Measurements from ENCODE around the gene OR5H14.

Gene OR5H14

DNA sequence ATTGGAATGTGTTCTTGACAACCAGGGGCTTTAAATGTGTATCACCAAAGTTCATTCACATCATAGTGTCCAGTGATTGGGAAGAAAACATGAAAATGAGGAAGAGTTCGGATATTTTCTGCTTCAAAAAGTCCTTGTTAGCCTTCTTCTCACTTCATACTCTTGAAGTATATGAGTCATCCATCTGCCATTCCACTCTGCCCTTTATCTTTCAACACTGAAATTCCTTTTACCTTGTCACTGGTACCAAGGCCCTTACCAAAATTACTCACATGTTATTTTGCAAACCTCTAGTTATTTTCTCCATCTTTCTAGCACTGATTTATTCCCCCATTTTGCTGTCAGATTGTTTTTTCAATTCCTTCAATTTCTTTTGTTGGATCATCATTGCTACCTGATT lies 51.7 kb downstream of the OR5H14 start:
- DNase-seq (ENCODE audit: low read depth), result no peak

All from activated T-cell treated with anti-CD3 and anti-CD28 coated beads for 1 hour (primary cell).